GM19099 (cell line): Measurements from ENCODE around the gene P3H4.

ENCODE experiments used
- POLR2A ChIP-seq: IDR thresholded peaks from 3 replicates; pipeline ENCODE4 v1.6.1; 2011; ENCODE audit warnings: low read depth; ENCODE audit not compliant: insufficient read length; ENCODE audit errors: extremely low read depth

P3H4 gene

GRCh38 chr17:41823141-41823524 is 11.4 kb upstream of the P3H4 start:
- no peak for TF ChIP-seq POLR2A

GRCh38 chr17:41822216-41823140 is 10.7 kb upstream of the P3H4 start:
- no peak for TF ChIP-seq POLR2A

GRCh38 chr17:41821776-41822175 is 10.0 kb upstream of the P3H4 start:
- no peak for TF ChIP-seq POLR2A

- no peak for TF ChIP-seq POLR2A
Measured at GRCh38 chr17:41818024-41818423, 6.3 kb upstream of the P3H4 start.

- TF ChIP-seq POLR2A: no peak
Measured at GRCh38 chr17:41816637-41817320, 5.0 kb upstream of the P3H4 start.

GRCh38 chr17:41814195-41814594 is 2.4 kb upstream of the P3H4 start:
- TF ChIP-seq POLR2A: no peak

GRCh38 chr17:41813699-41814124 is 2.0 kb upstream of the P3H4 start:
- TF ChIP-seq POLR2A: no peak

- no peak for TF ChIP-seq POLR2A
Measured at GRCh38 chr17:41813152-41813680, 1.5 kb upstream of the P3H4 start.

- no peak for TF ChIP-seq POLR2A
Measured at GRCh38 chr17:41812381-41813151, 817 bp upstream of the P3H4 start, which contains the start of gene FKBP10. Gene FKBP10, plus strand, starts transcription at chr17:41813004. Its CDS starts 31 bp downstream, at chr17:41813035.

- no peak for TF ChIP-seq POLR2A
Measured at GRCh38 chr17:41810659-41811548, 845 bp downstream of the P3H4 start.

- TF ChIP-seq POLR2A: no peak
Measured at GRCh38 chr17:41806685-41807445, 4.9 kb downstream of the P3H4 start.

- TF ChIP-seq POLR2A: no peak
Measured at GRCh38 chr17:41803049-41804020, 8.4 kb downstream of the P3H4 start.
